WTC11 (cell line): ENCODE measurements around the gene STUM. TPM values are rescaled to one million over a fixed set of nuclear protein-coding genes. Genes with fewer than 3 reads are reported as not detected.

Source experiments
- ATAC-seq: fragments of 200-7000 bp; cut with Tn5 transposase; 2 replicates; pipeline ENCODE4 v1.10.0; 2021; ENCODE audit warnings: mild to moderate bottlenecking, moderate library complexity
- CTCF ChIA-PET: fragments of 300-600 bp; sonication (Branson Sonifier 250); formaldehyde crosslinking; loops from one replicate; lab custom pipeline; 2021; ENCODE audit warnings: antibody characterized with exemption; lab: Charles Lee
- POLR2A ChIA-PET: fragments of 350-600 bp; sonication (Branson Sonifier 250); formaldehyde crosslinking; loops from one replicate; lab custom pipeline; 2021; ENCODE audit warnings: antibody characterized with exemption; lab: Charles Lee
- DNase-seq: peaks from one replicate; pipeline ENCODE4 v3.0.0; 2021; ENCODE audit warnings: low spot score
- H3K27ac Mint-ChIP-seq: 2 replicates; pipeline ENCODE4 v1.8.0; 2021; ENCODE audit warnings: mixed read lengths
- H3K27me3 Mint-ChIP-seq: 2 replicates; pipeline ENCODE4 v1.8.0; 2021; ENCODE audit warnings: low read depth, mild to moderate bottlenecking, moderate library complexity, mixed read lengths
- H3K36me3 Mint-ChIP-seq: 2 replicates; pipeline ENCODE4 v1.8.0; 2021; ENCODE audit warnings: mixed read lengths
- H3K4me1 Mint-ChIP-seq: 2 replicates; pipeline ENCODE4 v1.8.0; 2022; ENCODE audit warnings: mixed read lengths
- H3K4me3 Mint-ChIP-seq: 2 replicates; pipeline ENCODE4 v1.8.0; 2021; ENCODE audit warnings: mild to moderate bottlenecking, moderate library complexity, mixed read lengths
- H3K9me3 Mint-ChIP-seq: 2 replicates; pipeline ENCODE4 v1.8.0; 2021; ENCODE audit warnings: mixed read lengths
- FOXK1 ChIP-seq: sonication (generic); formaldehyde crosslinking; IDR thresholded peaks from 2 replicates; pipeline ENCODE4 v1.8.0; 2022; ENCODE audit warnings: mild to moderate bottlenecking, moderate library complexity, missing genetic modification reagents
- HMGA2 ChIP-seq: fragments of 250-450 bp; sonication (Bioruptor Pico); IDR thresholded peaks from 2 replicates; pipeline ENCODE4 v1.4.0; 2021; ENCODE audit warnings: mild to moderate bottlenecking, moderate library complexity
- NFATC4 ChIP-seq: fragments of 250-450 bp; sonication (Bioruptor Pico); IDR thresholded peaks from 2 replicates; pipeline ENCODE4 v1.9.0; 2021; ENCODE audit warnings: mild to moderate bottlenecking
- NFYB ChIP-seq: sonication (generic); formaldehyde crosslinking; conservative IDR thresholded peaks from 2 replicates; pipeline ENCODE4 v1.8.0; 2022; ENCODE audit warnings: low read depth, missing genetic modification reagents
- ZNF121 ChIP-seq: sonication (generic); formaldehyde crosslinking; IDR thresholded peaks from 2 replicates; pipeline ENCODE4 v1.8.0; 2023; ENCODE audit warnings: missing genetic modification reagents
- total RNA-seq: library from RNA; stranded (reverse); gene quantifications from 3 replicates; pipeline ENCODE4 v1.2.3, GENCODE V29; 2021
- TF ChIP-seq, protein P1 (sequence below): sonication (generic); formaldehyde crosslinking; conservative IDR thresholded peaks from 2 replicates; pipeline ENCODE4 v1.8.1; 2023; ENCODE audit warnings: mild to moderate bottlenecking, low read depth, missing genetic modification reagents, moderate library complexity
- TF ChIP-seq, protein P2 (sequence below): fragments of 250-450 bp; sonication (Bioruptor Pico); conservative IDR thresholded peaks from 2 replicates; pipeline ENCODE4 v1.9.0; 2021; ENCODE audit warnings: mild to moderate bottlenecking
- TF ChIP-seq, protein P3 (sequence below): sonication (generic); formaldehyde crosslinking; IDR thresholded peaks from 2 replicates; pipeline ENCODE4 v1.8.1; 2022; ENCODE audit warnings: mild to moderate bottlenecking, moderate library complexity, missing genetic modification reagents
- TF ChIP-seq, protein P4 (sequence below): fragments of 250-450 bp; sonication (Bioruptor Pico); IDR thresholded peaks from 2 replicates; pipeline ENCODE4 v2.1.2; 2022; ENCODE audit warnings: mild to moderate bottlenecking, moderate library complexity
- TF ChIP-seq, protein P5 (sequence below): sonication (generic); formaldehyde crosslinking; IDR thresholded peaks from 2 replicates; pipeline ENCODE4 v1.8.0; 2023; ENCODE audit warnings: missing genetic modification reagents
- TF ChIP-seq, protein P6 (sequence below): sonication (generic); formaldehyde crosslinking; IDR thresholded peaks from 2 replicates; pipeline ENCODE4 v1.8.0; 2022; ENCODE audit warnings: missing genetic modification reagents

STUM gene
- total RNA-seq, 1 experiment from 2014 or later: 2.5 TPM

DNA sequence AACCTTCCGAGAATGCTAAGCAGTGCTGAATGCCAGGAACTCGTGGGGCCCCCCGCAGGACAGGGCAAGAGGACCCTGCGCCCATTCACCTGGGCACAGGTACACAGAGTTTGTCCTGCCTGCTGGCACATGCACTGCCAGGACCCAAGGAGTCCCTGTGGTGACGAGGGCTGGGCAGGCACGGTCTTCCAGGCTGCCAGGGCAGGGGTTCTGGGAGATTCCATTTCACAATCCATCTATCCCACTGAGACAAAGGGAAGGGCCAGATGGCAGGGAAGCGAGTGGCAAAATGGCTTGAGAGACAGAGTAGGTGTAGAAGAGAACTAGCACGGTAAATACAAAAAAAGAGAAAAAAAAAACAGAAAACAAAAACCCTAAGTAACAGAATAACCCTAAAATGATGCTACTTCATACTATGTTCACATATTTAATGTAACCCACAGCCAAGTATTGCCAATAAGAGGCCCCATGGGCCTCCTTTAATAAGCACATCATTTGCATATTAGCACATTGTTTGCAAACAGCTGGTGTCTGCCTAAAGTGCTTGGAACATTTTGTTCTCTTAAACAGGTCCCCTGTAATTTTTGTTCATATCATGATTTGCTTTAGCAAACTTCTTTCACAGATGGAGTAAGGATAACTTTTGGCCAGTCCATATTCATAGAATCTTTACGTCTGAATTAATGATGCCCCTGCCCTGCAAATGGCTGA, 83.8 kb downstream of the STUM start:
- POLR2A ChIA-PET: no interaction called here
- DNase-seq (no peak), ATAC-seq (no peak)
- no peaks in the 10 kb centered on the region for H3K36me3 Mint-ChIP-seq
- peaks cover 15% of the 10 kb centered on the region; the same call in 1 of the 2 replicates for H3K4me1 Mint-ChIP-seq
- TF ChIP-seq NFATC4 (CRISPR knock-in tag): no peak
- TF ChIP-seq ZNF121: no peak
- no peak for TF ChIP-seq FOXK1
- TF ChIP-seq, protein P1, sequence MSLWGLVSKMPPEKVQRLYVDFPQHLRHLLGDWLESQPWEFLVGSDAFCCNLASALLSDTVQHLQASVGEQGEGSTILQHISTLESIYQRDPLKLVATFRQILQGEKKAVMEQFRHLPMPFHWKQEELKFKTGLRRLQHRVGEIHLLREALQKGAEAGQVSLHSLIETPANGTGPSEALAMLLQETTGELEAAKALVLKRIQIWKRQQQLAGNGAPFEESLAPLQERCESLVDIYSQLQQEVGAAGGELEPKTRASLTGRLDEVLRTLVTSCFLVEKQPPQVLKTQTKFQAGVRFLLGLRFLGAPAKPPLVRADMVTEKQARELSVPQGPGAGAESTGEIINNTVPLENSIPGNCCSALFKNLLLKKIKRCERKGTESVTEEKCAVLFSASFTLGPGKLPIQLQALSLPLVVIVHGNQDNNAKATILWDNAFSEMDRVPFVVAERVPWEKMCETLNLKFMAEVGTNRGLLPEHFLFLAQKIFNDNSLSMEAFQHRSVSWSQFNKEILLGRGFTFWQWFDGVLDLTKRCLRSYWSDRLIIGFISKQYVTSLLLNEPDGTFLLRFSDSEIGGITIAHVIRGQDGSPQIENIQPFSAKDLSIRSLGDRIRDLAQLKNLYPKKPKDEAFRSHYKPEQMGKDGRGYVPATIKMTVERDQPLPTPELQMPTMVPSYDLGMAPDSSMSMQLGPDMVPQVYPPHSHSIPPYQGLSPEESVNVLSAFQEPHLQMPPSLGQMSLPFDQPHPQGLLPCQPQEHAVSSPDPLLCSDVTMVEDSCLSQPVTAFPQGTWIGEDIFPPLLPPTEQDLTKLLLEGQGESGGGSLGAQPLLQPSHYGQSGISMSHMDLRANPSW: no peak
- no peak overlapping the region for H3K4me3 Mint-ChIP-seq
- CTCF ChIA-PET: no interaction called here
- no peak overlapping the region for H3K27ac Mint-ChIP-seq
- H3K27me3 Mint-ChIP-seq: peaks cover 15% of the 10 kb centered on the region
- no peaks in the 10 kb centered on the region for H3K9me3 Mint-ChIP-seq

DNA sequence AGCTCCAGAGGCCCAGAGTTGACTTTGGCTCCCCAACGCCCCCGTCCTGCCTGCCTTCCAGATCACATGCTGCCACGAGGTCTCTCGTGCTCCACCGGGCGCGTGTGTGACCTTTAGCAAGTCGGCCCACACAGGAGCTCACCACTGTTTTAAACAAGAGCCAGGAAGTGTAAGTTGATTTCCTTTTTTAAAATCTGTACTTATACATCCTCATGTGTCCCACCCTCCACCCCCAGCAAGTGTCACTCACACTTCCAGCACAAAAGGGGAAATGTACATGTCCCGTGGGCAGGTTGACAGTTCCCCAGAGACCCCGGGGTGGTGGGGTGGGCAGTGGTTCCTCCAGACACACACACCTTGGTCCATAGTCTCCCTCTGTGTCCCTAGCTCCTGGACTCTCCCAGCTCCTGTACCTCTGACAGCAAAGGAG, 84.4 kb downstream of the STUM start:
- TF ChIP-seq, protein P2, sequence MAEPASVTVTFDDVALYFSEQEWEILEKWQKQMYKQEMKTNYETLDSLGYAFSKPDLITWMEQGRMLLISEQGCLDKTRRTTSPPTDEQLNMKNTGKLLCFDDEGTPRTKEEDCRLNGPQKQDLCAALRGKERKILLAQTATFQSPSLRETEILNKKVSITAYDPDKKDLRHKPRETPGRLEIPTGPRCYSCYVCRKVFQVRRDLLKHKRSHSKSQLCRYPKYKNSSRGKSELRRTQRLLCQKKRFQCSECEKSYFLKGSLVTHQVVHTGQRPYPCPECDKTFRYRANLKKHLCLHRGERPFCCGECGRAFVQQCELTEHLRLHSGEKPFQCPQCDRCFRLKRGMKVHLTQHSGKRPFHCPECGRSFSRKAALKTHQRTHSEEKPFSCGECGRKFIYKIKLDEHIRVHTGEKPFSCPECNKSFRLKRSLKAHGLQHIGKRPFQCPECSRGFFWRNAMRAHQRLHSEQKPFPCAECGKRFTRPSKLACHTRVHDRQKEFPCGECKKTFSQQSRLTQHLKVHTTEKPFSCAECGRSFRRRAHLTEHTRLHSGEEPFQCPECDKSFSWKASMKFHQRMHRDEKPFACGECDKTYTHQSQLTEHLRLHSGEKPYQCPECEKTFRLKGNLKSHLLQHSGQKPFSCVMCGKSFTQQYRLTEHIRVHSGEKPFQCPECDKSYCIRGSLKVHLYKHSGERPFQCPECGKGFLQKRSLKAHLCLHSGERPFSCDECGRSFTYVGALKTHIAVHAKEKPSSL (CRISPR knock-in tag): no peak
- TF ChIP-seq NFYB (no peak), HMGA2 (CRISPR knock-in tag) (no peak), FOXK1 (no peak)
- TF ChIP-seq, protein P3, sequence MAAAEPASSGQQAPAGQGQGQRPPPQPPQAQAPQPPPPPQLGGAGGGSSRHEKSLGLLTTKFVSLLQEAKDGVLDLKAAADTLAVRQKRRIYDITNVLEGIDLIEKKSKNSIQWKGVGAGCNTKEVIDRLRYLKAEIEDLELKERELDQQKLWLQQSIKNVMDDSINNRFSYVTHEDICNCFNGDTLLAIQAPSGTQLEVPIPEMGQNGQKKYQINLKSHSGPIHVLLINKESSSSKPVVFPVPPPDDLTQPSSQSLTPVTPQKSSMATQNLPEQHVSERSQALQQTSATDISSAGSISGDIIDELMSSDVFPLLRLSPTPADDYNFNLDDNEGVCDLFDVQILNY: no peak
- TF ChIP-seq, protein P4, sequence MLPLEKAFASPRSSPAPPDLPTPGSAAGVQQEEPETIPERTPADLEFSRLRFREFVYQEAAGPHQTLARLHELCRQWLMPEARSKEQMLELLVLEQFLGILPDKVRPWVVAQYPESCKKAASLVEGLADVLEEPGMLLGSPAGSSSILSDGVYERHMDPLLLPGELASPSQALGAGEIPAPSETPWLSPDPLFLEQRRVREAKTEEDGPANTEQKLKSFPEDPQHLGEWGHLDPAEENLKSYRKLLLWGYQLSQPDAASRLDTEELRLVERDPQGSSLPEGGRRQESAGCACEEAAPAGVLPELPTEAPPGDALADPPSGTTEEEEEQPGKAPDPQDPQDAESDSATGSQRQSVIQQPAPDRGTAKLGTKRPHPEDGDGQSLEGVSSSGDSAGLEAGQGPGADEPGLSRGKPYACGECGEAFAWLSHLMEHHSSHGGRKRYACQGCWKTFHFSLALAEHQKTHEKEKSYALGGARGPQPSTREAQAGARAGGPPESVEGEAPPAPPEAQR (CRISPR knock-in tag): no peak
- TF ChIP-seq, protein P5, sequence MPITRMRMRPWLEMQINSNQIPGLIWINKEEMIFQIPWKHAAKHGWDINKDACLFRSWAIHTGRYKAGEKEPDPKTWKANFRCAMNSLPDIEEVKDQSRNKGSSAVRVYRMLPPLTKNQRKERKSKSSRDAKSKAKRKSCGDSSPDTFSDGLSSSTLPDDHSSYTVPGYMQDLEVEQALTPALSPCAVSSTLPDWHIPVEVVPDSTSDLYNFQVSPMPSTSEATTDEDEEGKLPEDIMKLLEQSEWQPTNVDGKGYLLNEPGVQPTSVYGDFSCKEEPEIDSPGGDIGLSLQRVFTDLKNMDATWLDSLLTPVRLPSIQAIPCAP: no peak
- TF ChIP-seq, protein P6, sequence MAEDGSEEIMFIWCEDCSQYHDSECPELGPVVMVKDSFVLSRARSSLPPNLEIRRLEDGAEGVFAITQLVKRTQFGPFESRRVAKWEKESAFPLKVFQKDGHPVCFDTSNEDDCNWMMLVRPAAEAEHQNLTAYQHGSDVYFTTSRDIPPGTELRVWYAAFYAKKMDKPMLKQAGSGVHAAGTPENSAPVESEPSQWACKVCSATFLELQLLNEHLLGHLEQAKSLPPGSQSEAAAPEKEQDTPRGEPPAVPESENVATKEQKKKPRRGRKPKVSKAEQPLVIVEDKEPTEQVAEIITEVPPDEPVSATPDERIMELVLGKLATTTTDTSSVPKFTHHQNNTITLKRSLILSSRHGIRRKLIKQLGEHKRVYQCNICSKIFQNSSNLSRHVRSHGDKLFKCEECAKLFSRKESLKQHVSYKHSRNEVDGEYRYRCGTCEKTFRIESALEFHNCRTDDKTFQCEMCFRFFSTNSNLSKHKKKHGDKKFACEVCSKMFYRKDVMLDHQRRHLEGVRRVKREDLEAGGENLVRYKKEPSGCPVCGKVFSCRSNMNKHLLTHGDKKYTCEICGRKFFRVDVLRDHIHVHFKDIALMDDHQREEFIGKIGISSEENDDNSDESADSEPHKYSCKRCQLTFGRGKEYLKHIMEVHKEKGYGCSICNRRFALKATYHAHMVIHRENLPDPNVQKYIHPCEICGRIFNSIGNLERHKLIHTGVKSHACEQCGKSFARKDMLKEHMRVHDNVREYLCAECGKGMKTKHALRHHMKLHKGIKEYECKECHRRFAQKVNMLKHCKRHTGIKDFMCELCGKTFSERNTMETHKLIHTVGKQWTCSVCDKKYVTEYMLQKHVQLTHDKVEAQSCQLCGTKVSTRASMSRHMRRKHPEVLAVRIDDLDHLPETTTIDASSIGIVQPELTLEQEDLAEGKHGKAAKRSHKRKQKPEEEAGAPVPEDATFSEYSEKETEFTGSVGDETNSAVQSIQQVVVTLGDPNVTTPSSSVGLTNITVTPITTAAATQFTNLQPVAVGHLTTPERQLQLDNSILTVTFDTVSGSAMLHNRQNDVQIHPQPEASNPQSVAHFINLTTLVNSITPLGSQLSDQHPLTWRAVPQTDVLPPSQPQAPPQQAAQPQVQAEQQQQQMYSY (CRISPR knock-in tag): no peak
- DNase-seq (no peak), ATAC-seq (no peak)
- no peaks in the 10 kb centered on the region for H3K36me3 Mint-ChIP-seq
- H3K9me3 Mint-ChIP-seq: no peaks in the 10 kb centered on the region
- peaks cover 15% of the 10 kb centered on the region; the same call in 1 of the 2 replicates for H3K4me1 Mint-ChIP-seq
- no peak overlapping the region for H3K27ac Mint-ChIP-seq
- CTCF ChIA-PET: interaction anchor here (0.7 to 1.4 kb wide), 5 partner anchors 21 to 195 kb away, joined by 3 to 9 read pairs (median 4); no protein-coding TSS in a partner anchor
- peaks cover 9% of the 10 kb centered on the region for H3K27me3 Mint-ChIP-seq
- H3K4me3 Mint-ChIP-seq: no peak overlapping the region
- POLR2A ChIA-PET: no interaction called here
